ENCODE measurements around the gene NAXD.
"Not testable (repeated sequence)": the region's sequence is repeated elsewhere in the genome, so short reads cannot be mapped to it uniquely, and the experiment has no call there.

Gene NAXD

DNA sequence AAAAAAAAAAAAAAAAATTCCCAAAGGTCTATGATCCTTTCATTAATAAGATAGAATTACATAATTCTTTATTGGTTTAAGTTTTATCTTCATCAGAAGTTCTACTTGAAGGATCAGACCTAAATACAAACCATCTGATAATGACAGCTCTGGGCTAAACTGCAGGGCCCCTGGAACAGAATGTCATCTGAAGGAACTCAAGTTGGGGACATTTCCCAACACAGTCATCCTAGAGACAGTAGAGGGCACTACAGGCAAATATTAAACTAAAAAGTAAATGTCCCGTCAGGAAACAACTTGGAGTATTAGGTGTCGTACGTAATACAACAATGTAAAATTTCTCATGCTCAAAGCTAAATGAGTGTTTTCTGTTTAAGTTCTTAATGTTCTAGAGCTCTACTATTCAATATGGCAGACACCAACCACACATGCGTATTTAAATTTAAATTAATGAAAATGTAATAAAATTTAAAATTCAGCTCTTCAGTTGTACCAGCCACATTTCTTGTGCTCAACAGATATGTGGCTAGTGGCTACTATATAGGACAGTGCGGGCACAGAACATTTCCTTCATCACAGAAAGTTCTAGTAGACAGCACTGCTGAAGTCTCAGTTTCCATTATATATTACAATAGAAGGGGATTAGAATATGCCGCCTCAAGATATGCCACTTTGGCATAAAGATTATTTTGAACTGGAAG, 21.8 kb upstream of the NAXD start:
- no peak for DNase-seq (ENCODE audit: low read depth in 3 of 3, low spot score in 1 of 3)

DNA sequence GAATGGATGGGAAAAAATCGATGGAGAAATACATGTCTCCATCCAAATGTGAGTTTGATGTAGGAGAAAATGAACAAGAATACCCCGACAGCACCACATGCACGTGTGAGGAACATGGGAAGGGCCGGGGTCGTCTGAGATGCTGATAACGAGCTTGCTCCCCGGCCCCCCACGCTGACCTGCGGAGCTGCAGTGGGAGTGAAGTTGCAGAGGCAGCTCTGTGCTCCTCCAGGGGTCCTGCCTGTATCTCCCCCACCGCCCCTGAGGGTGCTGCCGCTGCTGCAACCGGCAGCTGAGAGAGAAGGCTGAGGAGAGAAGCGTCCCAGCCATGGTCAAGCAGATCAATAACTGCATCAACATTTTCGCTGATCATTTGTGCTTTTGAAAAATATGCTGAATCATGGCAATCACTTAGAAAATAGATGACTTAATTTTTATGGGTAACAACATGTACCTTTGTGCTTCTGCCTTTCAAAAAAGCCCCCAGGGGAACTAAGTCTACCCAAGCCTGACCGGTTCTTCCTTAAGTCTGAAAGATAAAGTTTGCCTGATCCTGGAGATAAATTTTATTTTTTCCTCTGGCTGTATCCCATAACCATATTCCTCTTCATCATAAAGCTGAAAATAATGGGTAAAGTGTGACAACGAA, 18.2 kb upstream of the NAXD start:
- DNase-seq (ENCODE audit: low read depth in 3 of 3, low spot score in 1 of 3): no peak

DNA sequence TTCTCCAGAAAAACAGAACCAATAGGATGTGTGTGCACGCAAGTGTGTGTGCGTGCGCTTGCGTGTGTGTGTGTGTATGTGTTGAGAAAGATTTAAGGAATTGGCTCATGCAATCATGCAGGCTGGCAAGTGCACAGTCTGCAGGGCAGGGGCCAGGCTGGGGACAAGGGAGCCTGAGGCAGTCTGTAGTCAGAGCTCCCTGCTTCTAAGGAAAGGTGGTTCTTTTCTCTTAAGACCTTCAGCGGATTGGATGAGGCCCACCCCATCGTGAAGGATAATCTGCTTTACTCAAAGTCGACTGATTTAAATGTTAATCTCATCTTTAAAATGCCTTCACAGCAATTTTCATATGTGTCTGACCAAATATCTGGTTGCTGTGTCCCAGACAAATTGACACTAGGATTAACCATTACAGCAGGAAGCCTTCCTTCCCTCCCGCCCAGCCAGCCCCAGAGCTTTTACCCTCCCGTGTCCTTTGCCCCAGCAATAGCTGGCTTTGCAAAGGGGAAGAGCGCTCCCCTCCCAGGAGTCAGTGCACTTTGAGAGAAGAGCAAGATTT, 15.0 kb upstream of the NAXD start:
- no peak for DNase-seq (ENCODE audit: low read depth in 3 of 3, low spot score in 1 of 3)

GRCh38 chr13:110600980-110601379, 14.4 kb upstream of the NAXD start:
- DNase-seq (ENCODE audit: low read depth in 3 of 3, low spot score in 1 of 3): no peak

- DNase-seq (ENCODE audit: low read depth in 3 of 3, low spot score in 1 of 3): no peak
Observed at GRCh38 chr13:110605132-110605531, 10.2 kb upstream of the NAXD start.

DNA sequence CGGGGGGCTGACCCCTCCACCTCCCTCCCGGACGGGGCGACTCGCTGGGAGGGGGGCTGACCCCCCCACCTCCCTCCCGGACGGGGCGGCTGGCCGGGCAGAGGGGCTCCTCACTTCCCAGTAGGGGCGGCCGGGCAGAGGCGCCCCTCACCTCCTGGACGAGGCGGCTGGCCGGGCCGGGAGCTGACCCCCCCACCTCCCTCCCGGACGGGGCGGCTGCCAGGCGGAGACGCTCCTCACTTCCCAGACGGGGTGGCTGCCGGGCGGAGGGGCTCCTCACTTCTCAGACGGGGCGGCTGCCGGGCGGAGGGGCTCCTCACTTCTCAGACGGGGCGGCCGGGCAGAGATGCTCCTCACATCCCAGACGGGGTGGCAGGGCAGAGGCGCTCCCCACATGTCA, 9.1 kb upstream of the NAXD start:
- not testable (repeated sequence) for DNase-seq (ENCODE audit: low read depth in 3 of 3, low spot score in 1 of 3)

- DNase-seq (ENCODE audit: low read depth in 3 of 3, low spot score in 1 of 3): no peak
Observed at GRCh38 chr13:110607675-110608224, 7.6 kb upstream of the NAXD start.

- no peak for DNase-seq (ENCODE audit: low read depth in 3 of 3, low spot score in 1 of 3)
Observed at GRCh38 chr13:110610955-110611595, 4.3 kb upstream of the NAXD start.

DNA sequence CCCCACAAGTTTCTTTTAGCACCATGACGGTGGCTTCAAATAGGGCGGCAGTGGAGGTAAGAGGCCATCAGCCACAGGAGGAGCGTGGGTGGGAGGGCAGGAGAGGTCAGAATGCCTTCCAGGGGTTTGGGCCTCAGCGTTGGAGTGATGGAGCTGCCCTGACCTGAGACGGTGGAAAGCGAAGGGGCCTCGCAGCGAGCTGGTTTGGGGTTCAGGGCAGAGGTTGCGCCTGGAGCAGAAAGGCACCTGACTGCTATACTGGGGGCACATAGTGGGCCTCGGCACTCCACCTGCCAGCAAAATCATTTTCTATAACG, 382 bp upstream of the NAXD start:
- DNase-seq (ENCODE audit: low read depth in 3 of 3, low spot score in 1 of 3): no peak

DNA sequence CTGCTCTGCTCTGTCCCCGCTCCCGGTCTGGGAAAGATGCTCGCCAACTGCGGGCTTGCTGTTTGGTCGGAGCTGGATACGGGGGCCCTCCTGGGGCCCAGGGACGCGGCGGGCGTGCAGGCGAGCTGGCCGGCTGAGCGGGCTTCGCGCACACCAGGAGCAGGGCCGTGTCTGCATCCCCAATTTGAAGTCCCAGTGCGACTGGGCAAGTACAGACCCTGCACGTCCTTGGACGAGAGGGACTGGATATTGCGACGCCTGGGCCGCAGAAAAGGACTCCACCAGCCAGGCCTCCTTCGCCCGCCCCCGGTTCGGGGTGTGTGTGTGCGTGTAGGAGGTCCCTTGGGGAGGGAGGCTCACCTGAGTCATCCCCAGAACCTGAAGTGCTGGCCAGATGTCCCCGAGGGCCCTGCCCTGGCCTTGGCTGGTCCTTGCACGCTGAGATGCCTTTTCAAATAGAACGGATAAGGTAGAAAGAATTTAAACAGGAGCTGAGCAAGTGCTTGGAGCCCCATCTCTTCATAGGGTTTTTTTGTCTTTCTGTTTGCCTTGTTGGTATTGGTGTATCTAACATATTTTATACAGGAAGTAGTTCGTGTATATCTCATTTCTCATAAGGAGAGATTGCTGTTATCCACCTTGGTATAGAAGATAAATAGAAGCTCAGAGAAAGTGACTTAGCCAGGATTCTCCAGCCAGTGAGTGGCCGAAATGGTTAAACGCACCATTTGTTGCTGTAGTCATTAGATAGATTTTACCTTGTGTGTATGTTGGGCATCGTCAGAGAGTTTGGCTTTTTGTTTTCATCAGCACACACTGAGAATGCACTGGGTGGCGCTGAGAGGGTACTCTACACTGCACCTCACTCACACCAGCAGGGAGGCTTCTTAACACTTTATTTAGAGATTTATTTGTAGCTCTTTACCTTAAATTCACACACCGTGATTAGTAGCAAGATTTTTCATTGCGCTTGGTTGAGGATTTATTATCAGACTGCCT, 1.1 kb downstream of the NAXD start:
- DNase-seq (ENCODE audit: low read depth in 3 of 3, low spot score in 1 of 3): peak in 1 of 3 donors; percentile 23

DNA sequence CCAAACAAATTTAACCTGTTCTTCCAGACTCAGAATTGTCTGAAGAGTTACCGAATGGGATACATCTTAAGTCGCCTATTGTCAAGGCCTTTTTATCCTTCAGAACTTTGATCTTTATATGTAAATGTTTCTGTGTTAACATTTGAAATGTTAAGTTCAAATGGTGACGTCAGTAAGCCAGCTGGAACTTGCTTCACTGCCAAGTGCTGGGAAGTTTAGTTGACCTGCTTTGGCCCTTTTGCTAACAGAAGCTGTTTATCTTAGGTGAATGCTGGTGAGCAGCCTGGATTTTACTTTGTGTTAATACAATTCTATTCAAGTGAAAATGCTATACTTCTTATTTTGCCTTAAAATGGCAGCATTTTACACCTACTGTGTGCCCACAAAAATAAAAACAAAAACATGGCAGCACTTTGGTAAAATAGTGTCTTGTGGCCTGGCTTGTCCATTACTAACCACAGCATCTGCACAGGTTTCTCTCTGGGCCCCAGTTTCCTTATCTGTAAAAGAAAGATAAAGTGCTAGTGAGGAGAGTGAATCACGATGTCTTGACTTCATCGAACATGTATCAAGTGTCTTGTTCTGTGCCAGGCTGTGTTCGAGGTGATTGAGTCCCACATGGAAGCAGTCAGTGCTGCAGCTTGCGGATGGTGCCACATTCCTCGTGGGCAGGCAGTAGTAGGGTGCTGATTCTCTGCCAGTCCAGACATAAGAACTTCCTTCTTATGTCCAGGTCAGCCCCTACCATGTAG, 2.2 kb downstream of the NAXD start:
- DNase-seq (ENCODE audit: low read depth in 3 of 3, low spot score in 1 of 3): no peak

- DNase-seq (ENCODE audit: low read depth in 3 of 3, low spot score in 1 of 3): no peak
Observed at GRCh38 chr13:110618167-110618566, 2.8 kb downstream of the NAXD start.

GRCh38 chr13:110618780-110619179, 3.4 kb downstream of the NAXD start:
- no peak for DNase-seq (ENCODE audit: low read depth in 3 of 3, low spot score in 1 of 3)

- no peak for DNase-seq (ENCODE audit: low read depth in 3 of 3, low spot score in 1 of 3)
Observed at GRCh38 chr13:110620596-110620995, 5.3 kb downstream of the NAXD start.

DNA sequence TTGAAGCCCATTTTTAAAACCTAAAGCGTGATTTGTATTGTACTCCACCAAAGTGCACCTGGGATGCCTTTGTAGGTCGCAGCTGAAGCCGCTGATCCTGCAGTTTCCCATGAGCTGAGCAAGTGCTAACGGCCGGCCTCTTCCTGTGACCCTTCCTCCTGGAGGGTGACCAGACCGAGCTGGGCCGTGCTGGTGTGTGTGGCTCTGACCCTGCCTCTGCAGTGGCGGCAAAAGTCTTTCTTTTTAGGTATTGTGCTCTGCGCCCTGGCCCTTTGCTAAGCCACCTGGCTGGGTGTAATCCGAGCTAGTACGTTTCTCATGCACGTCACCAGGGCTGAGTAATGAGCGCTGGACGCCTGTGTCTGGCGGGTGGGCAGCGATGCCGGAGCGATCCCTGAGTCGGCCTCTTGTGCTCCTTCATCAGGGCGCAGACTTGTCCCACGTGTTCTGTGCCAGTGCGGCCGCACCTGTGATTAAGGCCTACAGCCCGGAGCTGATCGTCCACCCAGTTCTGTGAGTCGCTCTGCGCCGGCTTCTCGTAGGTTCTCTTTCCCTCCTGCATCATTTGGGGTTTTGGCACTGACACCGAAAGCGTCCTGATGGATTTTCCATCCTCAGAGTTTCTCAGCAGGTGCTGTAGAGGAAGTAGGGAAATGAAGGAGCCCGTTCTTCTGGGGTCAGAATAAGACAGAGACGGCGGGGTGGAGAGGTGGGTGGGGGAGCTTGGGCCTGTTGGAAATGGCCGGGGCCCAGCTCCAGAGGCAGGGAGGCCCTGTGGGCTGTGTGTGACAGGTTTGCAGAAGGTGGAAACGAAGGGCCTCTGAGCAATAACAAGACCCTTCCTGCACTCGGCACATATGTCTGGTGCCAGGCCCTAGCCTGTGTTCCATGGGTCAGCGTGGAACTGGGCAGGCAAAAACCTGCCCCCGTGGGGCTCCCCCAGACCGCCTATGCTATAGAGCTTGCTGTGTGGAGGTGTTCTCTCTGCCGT, 9.7 kb downstream of the NAXD start:
- no peak for DNase-seq (ENCODE audit: low read depth in 3 of 3, low spot score in 1 of 3)

DNA sequence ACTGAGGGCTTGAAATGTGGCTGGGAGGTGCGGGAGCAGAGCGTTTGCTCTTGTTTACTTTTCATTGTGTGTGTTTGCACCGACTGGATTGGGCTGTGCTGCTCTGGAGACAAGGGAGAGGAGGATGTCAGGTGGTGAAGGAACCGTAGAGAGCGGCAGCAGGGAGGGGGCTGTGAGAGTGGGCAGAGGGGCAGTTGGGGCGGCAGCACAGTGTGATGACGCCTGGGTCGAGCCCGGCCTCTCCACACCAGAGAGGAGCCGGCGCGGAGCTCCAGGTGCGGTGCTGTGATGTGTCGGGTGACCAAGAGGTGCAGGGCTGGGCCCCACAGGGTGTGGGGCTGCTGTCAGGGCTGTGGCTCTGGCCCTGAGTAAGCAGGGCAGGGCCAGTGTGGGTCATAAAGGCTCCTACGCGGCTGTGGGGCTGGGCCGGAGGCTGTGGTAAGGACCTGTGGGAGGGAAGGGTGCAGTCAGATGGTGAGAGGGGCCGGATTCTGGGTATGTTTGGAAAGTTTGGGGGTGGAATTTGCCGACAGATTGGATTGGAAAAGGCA, 10.5 kb downstream of the NAXD start:
- no peak for DNase-seq (ENCODE audit: low read depth in 3 of 3, low spot score in 1 of 3)

- DNase-seq (ENCODE audit: low read depth in 3 of 3, low spot score in 1 of 3): no peak
Observed at GRCh38 chr13:110626521-110626920, 11.2 kb downstream of the NAXD start.

DNA sequence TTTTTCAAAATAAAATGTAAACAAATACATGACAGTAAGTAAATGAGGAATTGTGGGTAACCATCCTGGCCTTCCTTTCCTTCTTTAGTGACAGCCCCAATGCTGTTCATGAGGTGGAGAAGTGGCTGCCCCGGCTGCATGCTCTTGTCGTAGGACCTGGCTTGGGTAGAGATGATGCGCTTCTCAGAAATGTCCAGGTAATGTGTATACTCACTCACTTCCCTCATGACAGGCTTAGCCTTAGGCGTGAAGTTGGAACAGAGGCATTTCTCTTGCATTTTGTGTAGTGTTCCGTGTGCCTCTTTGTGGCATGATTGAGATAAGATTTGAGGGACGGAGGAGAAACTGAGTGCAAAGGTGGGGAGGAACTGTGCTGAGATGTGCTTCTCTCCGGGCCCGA, 12.0 kb downstream of the NAXD start:
- no peak for DNase-seq (ENCODE audit: low read depth in 3 of 3, low spot score in 1 of 3)

Measured in stimulated activated CD4-positive, alpha-beta T cell treated with anti-CD3 and anti-CD28 coated beads, TNF-alpha, amount 100 ng/mL, for 1 hour (primary cell).